Sigmoid colon (tissue), 7 donors: ENCODE results near the gene WIPF3. TPM values are rescaled to one million over a fixed set of nuclear protein-coding genes. Genes with fewer than 3 reads are reported as not detected.

ENCODE experiments used
- DNase-seq: peaks from one replicate; pipeline ENCODE4 v3.0.0-alpha.2; 2019
- H3K27ac ChIP-seq, 4 donors: fragments of 200-600 bp; sonication (generic); one replicate each; pipeline ENCODE4 v1.5.1; 2016 to 2019; ENCODE audit warnings: mild to moderate bottlenecking in 1 of 4
- H3K27me3 ChIP-seq, 3 donors: fragments of 200-600 bp; sonication (generic); one replicate each; pipeline ENCODE4 v1.5.1; 2019; ENCODE audit warnings: mild to moderate bottlenecking in 1 of 3
- H3K36me3 ChIP-seq, 4 donors: fragments of 200-600 bp; sonication (generic); one replicate each; pipeline ENCODE4 v1.5.1; 2016 to 2019
- H3K4me1 ChIP-seq, 4 donors: fragments of 200-600 bp; sonication (generic); one replicate each; pipeline ENCODE4 v1.5.1; 2017 to 2019
- H3K4me3 ChIP-seq, 4 donors: fragments of 200-600 bp; sonication (generic); one replicate each; pipeline ENCODE4 v1.5.1; 2017 to 2019; ENCODE audit warnings: mild to moderate bottlenecking in 2 of 4, moderate library complexity in 1 of 4
- H3K9me3 ChIP-seq, 4 donors: fragments of 200-600 bp in 3 of 4; sonication (generic) in 3 of 4; one replicate each; pipeline versions ENCODE4 v1.5.1 to v1.6.1; 2013 to 2019
- EP300 ChIP-seq, 4 donors: sonication (generic); formaldehyde crosslinking; IDR thresholded peaks; one replicate each; pipeline ENCODE4 v1.6.1; 2017; ENCODE audit warnings: antibody characterized with exemption in 4 of 4
- POLR2A ChIP-seq, 2 donors: fragments of 450-650 bp; IDR thresholded peaks; one replicate each; pipeline ENCODE4 v1.6.1; 2016; ENCODE audit warnings: antibody characterized with exemption in 2 of 2, mild to moderate bottlenecking in 2 of 2, moderate library complexity in 2 of 2
- POLR2AphosphoS5 ChIP-seq, 4 donors: sonication (generic); formaldehyde crosslinking; IDR thresholded peaks; one replicate each; pipeline ENCODE4 v1.6.1; 2017; ENCODE audit warnings: antibody characterized with exemption in 4 of 4
- whole genome bisulfite sequencing, 2 donors: extraction: QIAGEN DNeasy Blood & Tissue Kit; methylation state at CpG; one replicate each; pipeline ENCODE4 v1.1.7; 2013; 5-methylcytosine and 5-hydroxymethylcytosine counted together
- intact Hi-C: fragments of 100-400 bp; cut with DNase I; formaldehyde crosslinking; loops from one replicate; pipeline ENCODE4 v1.15.1; 2023
- polyA plus RNA-seq, 3 donors: library from polyadenylated mRNA; stranded (reverse); fragments of 200-250 nt; gene quantifications; one replicate each; pipeline ENCODE4 v1.2.3, GENCODE V29; 2013
- total RNA-seq, 4 donors: library from RNA; depleted of rRNA; stranded (reverse); fragments of >200 nt; gene quantifications; one replicate each; pipeline ENCODE4 v1.1.0, GENCODE V29; 2016
- TF ChIP-seq, protein P1 (sequence below), 4 experiments: fragments of 450-650 bp in 3 of 4; fragments of 200-600 bp in 1 of 4; IDR thresholded peaks; one replicate each; pipeline ENCODE4 v1.5.1; 2016 to 2019; ENCODE audit warnings: antibody characterized with exemption in 4 of 4, mild to moderate bottlenecking in 3 of 4, moderate library complexity in 2 of 4
- donor health status: healthy with polysubstance abuse.
- donor health status: Bipolar disorder and iron deficiency.
- donor health status: healthy.

The WIPF3 gene
- total and polyA plus RNA-seq, 7 donors, result 0.46 to 4.7 (median 0.71) TPM

GRCh38 chr7:29865526-29865925 lies 59.2 kb downstream of the WIPF3 start:
- 70 to 79% methylated on average over 4 of the region's 4 CpGs for WGBS, 2 donors
- TF ChIP-seq POLR2AphosphoS5 (IDR thresholded peaks at IDR 0.05), result no peak
- TF ChIP-seq EP300 (IDR thresholded peaks at IDR 0.05), result no peak
- TF ChIP-seq POLR2A (IDR thresholded peaks at IDR 0.05), result no peak
- TF ChIP-seq, protein P1, sequence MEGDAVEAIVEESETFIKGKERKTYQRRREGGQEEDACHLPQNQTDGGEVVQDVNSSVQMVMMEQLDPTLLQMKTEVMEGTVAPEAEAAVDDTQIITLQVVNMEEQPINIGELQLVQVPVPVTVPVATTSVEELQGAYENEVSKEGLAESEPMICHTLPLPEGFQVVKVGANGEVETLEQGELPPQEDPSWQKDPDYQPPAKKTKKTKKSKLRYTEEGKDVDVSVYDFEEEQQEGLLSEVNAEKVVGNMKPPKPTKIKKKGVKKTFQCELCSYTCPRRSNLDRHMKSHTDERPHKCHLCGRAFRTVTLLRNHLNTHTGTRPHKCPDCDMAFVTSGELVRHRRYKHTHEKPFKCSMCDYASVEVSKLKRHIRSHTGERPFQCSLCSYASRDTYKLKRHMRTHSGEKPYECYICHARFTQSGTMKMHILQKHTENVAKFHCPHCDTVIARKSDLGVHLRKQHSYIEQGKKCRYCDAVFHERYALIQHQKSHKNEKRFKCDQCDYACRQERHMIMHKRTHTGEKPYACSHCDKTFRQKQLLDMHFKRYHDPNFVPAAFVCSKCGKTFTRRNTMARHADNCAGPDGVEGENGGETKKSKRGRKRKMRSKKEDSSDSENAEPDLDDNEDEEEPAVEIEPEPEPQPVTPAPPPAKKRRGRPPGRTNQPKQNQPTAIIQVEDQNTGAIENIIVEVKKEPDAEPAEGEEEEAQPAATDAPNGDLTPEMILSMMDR (IDR thresholded peaks at IDR 0.05), result no peak
- H3K9me3 ChIP-seq, result no peaks in the 10 kb centered on the region
- H3K36me3 ChIP-seq, result no peaks in the 10 kb centered on the region
- H3K4me3 ChIP-seq, result no peak overlapping the region
- intact Hi-C loops, result no loop called here
- no peaks in the 10 kb centered on the region for H3K27me3 ChIP-seq
- no peak for DNase-seq
- H3K27ac ChIP-seq, result peak overlapping the region in 1 of 4 donors; percentile 42
- H3K4me1 ChIP-seq, result peaks cover 0 to 25% (median 7%) of the 10 kb centered on the region in 4 donors

DNA sequence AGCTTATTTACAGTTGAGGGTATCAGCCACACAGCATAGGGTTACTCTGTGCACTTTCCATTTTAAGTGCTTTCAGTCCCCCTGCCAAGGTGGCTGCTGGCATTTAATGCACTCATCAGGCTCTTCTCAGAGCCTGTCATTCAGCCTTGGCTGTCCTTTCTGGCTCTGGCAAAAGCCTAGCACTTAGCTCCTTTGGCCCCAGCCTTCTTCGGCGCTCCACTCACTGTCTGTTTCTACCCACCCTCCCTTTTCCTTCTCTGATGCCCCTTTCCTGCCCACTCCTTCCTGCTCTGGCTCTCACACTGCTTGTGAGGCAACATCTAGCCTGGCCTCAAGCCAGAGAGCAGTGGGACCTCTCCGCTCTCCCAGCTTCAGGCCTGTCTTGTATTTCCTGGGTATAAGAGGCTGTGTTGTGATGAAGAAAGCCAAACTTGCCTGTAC lies 60.2 kb downstream of the WIPF3 start:
- Histone ChIP-seq H3K4me1 (peaks cover 0 to 25% (median 7%) of the 10 kb centered on the region in 4 donors), H3K9me3 (no peaks in the 10 kb centered on the region), H3K27ac (peak overlapping the region in 1 of 4 donors; percentile 32), H3K27me3 (no peaks in the 10 kb centered on the region), H3K4me3 (no peak overlapping the region), H3K36me3 (no peaks in the 10 kb centered on the region)
- 51 to 90% methylated on average over 3 of the region's 3 CpGs for WGBS, 2 donors
- TF ChIP-seq, protein P1 (IDR thresholded peaks at IDR 0.05), result no peak
- TF ChIP-seq POLR2A (IDR thresholded peaks at IDR 0.05) (no peak), POLR2AphosphoS5 (IDR thresholded peaks at IDR 0.05) (no peak), EP300 (IDR thresholded peaks at IDR 0.05) (no peak)
- intact Hi-C loops, result no loop called here
- no peak for DNase-seq

GRCh38 chr7:29871787-29872398 lies 65.6 kb downstream of the WIPF3 start:
- no peak for DNase-seq
- Histone ChIP-seq H3K27ac (no peak overlapping the region), H3K4me3 (no peak overlapping the region), H3K27me3 (no peaks in the 10 kb centered on the region), H3K4me1 (peaks cover 0 to 1% (median under 1%) of the 10 kb centered on the region in 4 donors), H3K36me3 (no peaks in the 10 kb centered on the region), H3K9me3 (no peaks in the 10 kb centered on the region)
- WGBS, 2 donors, result 68 to 78% methylated on average over 5 of the region's 5 CpGs
- TF ChIP-seq POLR2AphosphoS5 (IDR thresholded peaks at IDR 0.05) (no peak), EP300 (IDR thresholded peaks at IDR 0.05) (no peak), POLR2A (IDR thresholded peaks at IDR 0.05) (no peak)
- TF ChIP-seq, protein P1 (IDR thresholded peaks at IDR 0.05), result no peak
- intact Hi-C loops, result no loop called here

DNA sequence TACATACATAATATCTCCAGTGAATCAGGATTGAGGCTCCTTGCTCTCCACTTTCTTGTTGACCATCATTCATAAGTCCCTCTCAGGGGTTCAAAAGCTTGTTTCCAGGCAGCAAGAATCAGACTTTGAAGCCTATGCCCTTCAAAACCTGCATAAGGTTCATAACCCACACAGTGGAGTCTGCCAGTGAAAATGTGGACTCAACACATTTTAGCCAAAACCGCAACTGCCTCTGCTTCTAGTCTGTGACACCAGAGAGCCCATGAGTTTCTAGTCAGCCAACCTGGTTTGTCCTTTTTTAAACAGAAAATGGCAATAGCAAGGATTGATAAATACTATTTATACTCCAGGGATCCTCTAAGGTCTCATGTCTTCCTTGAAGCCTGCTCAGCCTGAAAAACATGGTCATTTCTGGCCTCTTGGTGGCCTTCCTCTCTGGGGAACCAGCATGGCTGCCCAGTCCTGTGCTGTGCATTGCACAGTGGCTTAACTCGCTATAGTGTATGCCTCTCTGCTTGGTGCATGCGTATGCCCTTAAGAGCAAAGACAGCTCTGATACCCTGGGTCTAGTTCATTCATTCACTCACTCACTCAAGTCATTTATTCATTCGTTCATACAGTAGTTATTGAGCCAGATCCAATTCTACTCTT lies 67.5 kb downstream of the WIPF3 start:
- H3K9me3 ChIP-seq, result no peaks in the 10 kb centered on the region
- no peak for DNase-seq
- no peaks in the 10 kb centered on the region for H3K36me3 ChIP-seq
- TF ChIP-seq POLR2AphosphoS5 (IDR thresholded peaks at IDR 0.05) (no peak), EP300 (IDR thresholded peaks at IDR 0.05) (no peak), POLR2A (IDR thresholded peaks at IDR 0.05) (no peak)
- TF ChIP-seq, protein P1 (IDR thresholded peaks at IDR 0.05), result no peak
- no peak overlapping the region for H3K4me3 ChIP-seq
- H3K4me1 ChIP-seq, result no peaks in the 10 kb centered on the region
- intact Hi-C loops, result no loop called here
- 94% methylated on average over 4 of the region's 4 CpGs for WGBS, 2 donors
- no peak overlapping the region for H3K27ac ChIP-seq
- H3K27me3 ChIP-seq, result no peaks in the 10 kb centered on the region
